ENCODE measurements around the gene PTPN4.
A peak's percentile ranks its signal among the peaks of the same experiment; 100 is the strongest.

DNA sequence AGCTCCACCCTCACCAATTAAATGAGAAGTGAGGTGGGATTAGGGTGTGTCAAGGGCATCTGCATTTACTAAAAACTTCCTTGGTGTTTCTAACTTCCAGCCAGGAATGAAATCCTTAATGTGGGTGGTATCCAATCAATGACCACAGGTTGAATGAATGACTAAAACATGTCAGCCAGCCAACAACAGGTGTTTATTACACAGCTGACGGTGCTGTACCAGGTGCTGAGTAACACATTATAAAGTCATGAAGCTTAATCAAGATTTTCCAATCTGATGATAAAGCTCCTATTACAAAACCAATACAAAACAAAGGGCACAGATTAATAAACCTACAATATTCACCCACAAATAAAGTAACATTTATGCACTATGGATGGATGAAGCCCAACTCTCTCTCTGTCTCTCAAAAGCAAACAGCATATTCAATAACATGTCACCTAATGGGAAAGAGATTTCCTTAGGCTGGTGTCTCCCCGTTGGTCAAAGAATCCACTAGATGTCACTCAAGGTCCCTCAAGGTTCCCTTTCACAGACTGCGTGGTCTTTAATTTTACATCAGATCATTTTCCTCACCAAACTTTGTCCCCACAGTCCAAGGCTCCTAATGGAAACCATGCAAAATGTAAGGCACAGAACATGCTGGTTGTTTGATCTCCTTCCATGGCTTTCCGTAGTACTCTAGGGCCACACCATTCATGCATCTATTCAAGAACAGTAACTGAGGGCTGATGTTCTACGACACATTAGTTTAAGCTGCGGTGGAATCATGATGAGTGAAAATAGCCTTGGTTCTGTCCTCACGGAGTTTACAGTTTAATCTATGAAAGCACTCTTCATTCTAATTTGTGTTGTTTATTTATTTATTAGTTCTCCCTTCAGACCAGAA, 6.4 kb upstream of the PTPN4 start:
- TF ChIP-seq CTCF (conservative IDR thresholded peaks at IDR 0.05 in 1 of 2, IDR thresholded peaks at IDR 0.05 in 1 of 2; ENCODE audit: extremely low read depth in 1 of 2, insufficient read depth in 1 of 2, low read depth in 1 of 2, low read length in 2 of 2) (peak; percentile 54 to 58), EZH2 (IDR thresholded peaks at IDR 0.05; ENCODE audit: borderline replicate concordance, low read length) (no peak)

Measured in mammary epithelial cell (primary cell).